Activated T-helper 17 cell treated with anti-CD3 and anti-CD28 coated beads, Interleukin-2, amount 50 U/mL, for 72 hours (primary cell): ENCODE measurements around the gene ST14. TPM values are rescaled to one million over a fixed set of nuclear protein-coding genes. Genes with fewer than 3 reads are reported as not detected.

ENCODE experiments used
- ATAC-seq: fragments of 150-1000 bp; cut with Tn5 transposase; replicated peaks from 2 replicates; pipeline ENCODE4 v1.10.0; 2021; ENCODE audit warnings: mild to moderate bottlenecking, moderate library complexity
- H3K27ac Mint-ChIP-seq: one replicate; pipeline ENCODE4 v1.8.0; 2022; ENCODE audit warnings: mixed read lengths
- H3K27me3 Mint-ChIP-seq: one replicate; pipeline ENCODE4 v1.8.0; 2022; ENCODE audit warnings: mixed read lengths
- H3K36me3 Mint-ChIP-seq: one replicate; pipeline ENCODE4 v1.8.0; 2022; ENCODE audit warnings: low read depth, mild to moderate bottlenecking, mixed read lengths
- H3K4me1 Mint-ChIP-seq: one replicate; pipeline ENCODE4 v1.8.0; 2022; ENCODE audit warnings: mixed read lengths
- H3K4me3 Mint-ChIP-seq: one replicate; pipeline ENCODE4 v1.8.0; 2022; ENCODE audit warnings: mild to moderate bottlenecking, mixed read lengths
- H3K9me3 Mint-ChIP-seq: one replicate; pipeline ENCODE4 v1.8.0; 2022; ENCODE audit warnings: mixed read lengths
- total RNA-seq, 2 donors: library from RNA; stranded (reverse); gene quantifications; one replicate each; pipeline ENCODE4 v1.2.3, GENCODE V29; 2022

ST14 gene
- total RNA-seq, 2 donors from 2014 or later: 0.09 TPM; not detected in 1

GRCh38 chr11:130145975-130146776 is 13.4 kb upstream of the ST14 start:
- ATAC-seq: peak; percentile 72
- H3K4me3 Mint-ChIP-seq: no peak overlapping the region
- no peaks in the 10 kb centered on the region for H3K27me3 Mint-ChIP-seq
- H3K9me3 Mint-ChIP-seq: no peaks in the 10 kb centered on the region
- H3K36me3 Mint-ChIP-seq: peaks cover 11% of the 10 kb centered on the region
- peak overlapping the region; percentile 11 for H3K27ac Mint-ChIP-seq
- peaks cover 14% of the 10 kb centered on the region for H3K4me1 Mint-ChIP-seq

GRCh38 chr11:130146796-130147195 is 12.8 kb upstream of the ST14 start:
- ATAC-seq: peak; percentile 51
- peaks cover 7% of the 10 kb centered on the region for H3K36me3 Mint-ChIP-seq
- H3K27me3 Mint-ChIP-seq: no peaks in the 10 kb centered on the region
- no peak overlapping the region for H3K4me3 Mint-ChIP-seq
- H3K4me1 Mint-ChIP-seq: peaks cover 14% of the 10 kb centered on the region
- H3K27ac Mint-ChIP-seq: peak overlapping the region; percentile 11
- H3K9me3 Mint-ChIP-seq: no peaks in the 10 kb centered on the region

DNA sequence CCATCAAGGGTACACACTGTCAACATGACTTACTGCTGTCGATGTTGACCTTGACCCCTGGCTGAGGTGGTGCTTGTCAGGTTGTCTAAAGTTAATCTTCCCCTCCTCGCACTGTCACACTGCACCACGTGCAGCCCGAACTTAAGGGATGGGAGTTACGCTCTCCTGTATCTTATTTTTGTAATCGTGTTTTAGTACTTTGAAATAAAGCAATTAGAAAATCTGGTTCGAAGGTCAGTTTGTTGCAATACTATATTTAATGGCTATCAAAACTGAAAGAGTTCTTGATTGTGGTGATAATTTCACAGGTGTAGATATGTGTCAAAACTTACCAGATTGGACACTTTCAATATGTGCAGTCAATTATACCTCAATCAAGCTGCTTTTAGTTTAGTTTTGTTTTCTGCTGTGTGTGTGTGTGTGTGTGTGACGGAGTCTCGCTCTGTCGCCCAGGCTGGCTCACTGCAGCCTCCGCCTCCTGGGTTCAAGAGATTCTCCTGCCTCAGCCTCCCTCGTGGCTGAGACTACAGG is 10.7 kb upstream of the ST14 start:
- ATAC-seq: no peak
- no peak overlapping the region for H3K27ac Mint-ChIP-seq
- no peaks in the 10 kb centered on the region for H3K9me3 Mint-ChIP-seq
- H3K4me3 Mint-ChIP-seq: no peak overlapping the region
- peaks cover 14% of the 10 kb centered on the region for H3K4me1 Mint-ChIP-seq
- no peaks in the 10 kb centered on the region for H3K36me3 Mint-ChIP-seq
- no peaks in the 10 kb centered on the region for H3K27me3 Mint-ChIP-seq

- Mint-ChIP-seq H3K9me3 (no peaks in the 10 kb centered on the region), H3K36me3 (no peaks in the 10 kb centered on the region)
- ATAC-seq: no peak
These were observed 8.8 kb upstream of the ST14 start for GRCh38 chr11:130150790-130151189.

DNA sequence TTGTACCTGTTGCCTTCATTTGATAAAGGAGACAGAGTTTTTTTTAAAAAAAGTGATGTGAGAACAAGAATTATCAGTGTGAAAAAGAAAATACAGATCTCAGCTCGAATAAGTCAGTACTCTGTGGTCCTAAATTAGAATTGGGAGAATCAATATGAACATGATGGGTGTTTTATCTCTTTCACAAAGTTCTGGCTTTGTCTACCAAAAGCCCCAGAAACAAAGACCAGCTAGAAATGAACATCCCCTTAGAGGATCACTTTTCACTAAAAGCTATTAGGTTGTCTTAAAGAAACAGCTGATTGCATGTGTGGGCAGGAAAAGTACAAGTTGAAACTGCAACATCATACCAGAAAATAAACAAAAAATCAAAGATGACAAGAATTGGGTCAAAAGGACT is 8.4 kb upstream of the ST14 start:
- Mint-ChIP-seq H3K4me3 (no peak overlapping the region), H3K27me3 (peaks cover 4% of the 10 kb centered on the region), H3K4me1 (peaks cover 14% of the 10 kb centered on the region), H3K36me3 (no peaks in the 10 kb centered on the region), H3K9me3 (no peaks in the 10 kb centered on the region), H3K27ac (no peak overlapping the region)
- no peak for ATAC-seq

More at GRCh38 chr11:130150790-130151189, 8.8 kb upstream of the ST14 start:
- Mint-ChIP-seq H3K27me3 (peaks cover 4% of the 10 kb centered on the region), H3K4me1 (peaks cover 14% of the 10 kb centered on the region), H3K4me3 (no peak overlapping the region), H3K27ac (no peak overlapping the region)

DNA sequence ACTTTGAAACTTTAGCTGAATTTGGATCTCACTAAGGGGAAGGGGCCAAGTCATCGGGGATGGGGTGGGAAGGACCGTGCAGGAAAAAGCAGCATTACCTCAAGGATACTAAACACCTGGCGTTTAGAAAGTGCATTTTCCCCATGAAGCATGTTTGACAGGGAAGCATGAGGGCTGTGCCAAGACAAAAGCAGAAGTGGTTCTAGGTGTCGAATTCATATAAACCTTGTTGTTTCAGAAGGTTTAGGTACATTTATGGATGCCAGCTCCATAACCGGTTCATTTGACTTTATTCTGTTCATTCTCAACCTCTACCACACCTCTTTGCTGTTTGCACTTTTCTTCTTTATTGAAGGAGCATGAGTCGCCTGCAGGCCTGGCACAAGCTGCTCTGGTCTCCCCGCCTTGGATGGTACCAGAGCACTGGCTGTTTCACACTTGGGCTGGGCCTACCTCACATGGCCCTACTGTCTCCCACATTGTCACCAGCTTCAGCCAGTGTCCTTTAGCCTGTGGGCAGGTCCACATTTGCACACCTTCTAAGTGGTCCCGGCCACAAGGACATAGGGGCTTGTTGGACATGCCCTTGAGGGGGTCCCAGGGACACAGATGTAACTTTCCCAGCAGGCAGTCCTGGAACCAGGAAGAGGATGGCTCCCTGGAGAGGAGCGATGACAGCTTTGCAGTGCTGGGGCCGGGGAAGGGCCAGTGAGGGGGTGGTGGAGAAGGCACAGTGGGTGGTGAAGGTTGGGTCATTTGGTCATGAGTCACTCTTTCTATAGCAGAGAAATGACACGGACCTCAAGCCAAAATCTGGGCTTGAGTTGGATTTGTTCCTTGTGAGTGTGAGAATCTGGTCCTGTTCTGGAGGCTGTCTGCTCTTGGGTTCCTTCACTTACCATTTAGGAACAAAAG is 3.2 kb upstream of the ST14 start:
- Mint-ChIP-seq H3K27ac (no peak overlapping the region), H3K27me3 (peaks cover 27% of the 10 kb centered on the region), H3K4me1 (peaks cover 8% of the 10 kb centered on the region), H3K36me3 (no peaks in the 10 kb centered on the region), H3K9me3 (no peaks in the 10 kb centered on the region), H3K4me3 (no peak overlapping the region)
- ATAC-seq: peak; percentile 45

- H3K27me3 Mint-ChIP-seq: peaks cover 34% of the 10 kb centered on the region
- no peaks in the 10 kb centered on the region for H3K36me3 Mint-ChIP-seq
- no peaks in the 10 kb centered on the region for H3K9me3 Mint-ChIP-seq
- peaks cover 12% of the 10 kb centered on the region for H3K4me1 Mint-ChIP-seq
- no peak for ATAC-seq
- H3K27ac Mint-ChIP-seq: no peak overlapping the region
- no peak overlapping the region for H3K4me3 Mint-ChIP-seq
These were observed 2.5 kb upstream of the ST14 start for GRCh38 chr11:130157101-130157500.

DNA sequence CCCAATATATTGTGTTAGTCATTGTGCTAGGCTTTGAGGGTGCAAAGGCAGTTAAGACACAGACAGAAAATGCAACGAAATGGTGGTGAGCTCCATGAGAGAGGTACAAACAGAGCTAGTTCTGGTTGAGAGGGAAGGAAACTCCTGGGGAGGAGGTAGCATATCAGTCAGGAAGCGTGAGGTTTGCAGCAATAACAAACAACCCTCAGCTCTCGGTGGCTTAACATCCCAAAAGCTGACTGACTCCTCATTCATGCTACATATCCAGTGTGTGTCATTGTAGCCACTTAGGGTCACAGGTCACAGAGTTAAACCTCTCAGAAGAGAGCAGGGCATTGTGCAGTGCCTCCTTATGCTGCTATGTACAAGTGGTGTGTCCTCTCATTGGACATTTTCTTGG is 1.7 kb upstream of the ST14 start:
- no peak for ATAC-seq
- no peak overlapping the region for H3K27ac Mint-ChIP-seq
- no peaks in the 10 kb centered on the region for H3K36me3 Mint-ChIP-seq
- H3K4me1 Mint-ChIP-seq: peaks cover 12% of the 10 kb centered on the region
- H3K4me3 Mint-ChIP-seq: peak overlapping the region; percentile 59
- H3K27me3 Mint-ChIP-seq: peaks cover 41% of the 10 kb centered on the region
- no peaks in the 10 kb centered on the region for H3K9me3 Mint-ChIP-seq

GRCh38 chr11:130159139-130159538 is 443 bp upstream of the ST14 start:
- Mint-ChIP-seq H3K9me3 (no peaks in the 10 kb centered on the region), H3K27me3 (peaks cover 43% of the 10 kb centered on the region), H3K27ac (no peak overlapping the region), H3K36me3 (no peaks in the 10 kb centered on the region), H3K4me3 (peak overlapping the region; percentile 59), H3K4me1 (peaks cover 12% of the 10 kb centered on the region)
- ATAC-seq: no peak

DNA sequence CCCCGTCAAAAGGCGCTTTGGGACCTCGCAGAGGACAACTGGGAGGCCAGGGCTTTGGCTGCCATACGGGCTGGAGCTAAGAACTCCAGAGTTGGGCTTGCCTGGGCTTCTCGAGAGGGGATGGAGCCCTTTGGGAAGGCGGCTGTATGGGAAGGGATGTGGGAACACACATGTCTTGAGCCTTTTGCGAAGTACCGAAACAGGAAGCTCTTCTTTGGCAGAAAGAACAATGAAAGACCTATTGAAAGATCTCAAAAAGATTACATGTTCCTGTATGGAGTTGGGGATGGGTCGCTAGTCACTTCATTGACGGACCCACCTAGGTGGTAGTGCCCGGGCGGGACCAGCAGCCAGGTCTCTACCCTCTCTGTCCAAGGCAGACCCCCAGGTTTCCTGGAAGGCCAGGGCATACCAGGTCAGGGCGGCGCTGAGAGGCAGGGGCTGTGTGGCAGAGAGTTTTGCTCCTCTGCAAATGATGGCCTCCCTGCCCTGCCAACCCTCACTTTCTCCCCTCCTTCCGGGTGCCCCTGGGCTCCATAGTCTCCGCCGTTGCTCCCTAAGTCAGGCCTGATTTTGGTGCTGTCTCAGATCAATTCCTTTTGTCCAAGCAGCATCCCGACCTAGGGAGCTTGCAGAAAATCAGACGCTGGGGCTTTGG is 1.0 kb downstream of the ST14 start:
- ATAC-seq: no peak
- H3K9me3 Mint-ChIP-seq: no peaks in the 10 kb centered on the region
- H3K27ac Mint-ChIP-seq: no peak overlapping the region
- H3K4me1 Mint-ChIP-seq: peaks cover 12% of the 10 kb centered on the region
- H3K27me3 Mint-ChIP-seq: peaks cover 39% of the 10 kb centered on the region
- peak overlapping the region; percentile 55 for H3K4me3 Mint-ChIP-seq
- H3K36me3 Mint-ChIP-seq: no peaks in the 10 kb centered on the region

DNA sequence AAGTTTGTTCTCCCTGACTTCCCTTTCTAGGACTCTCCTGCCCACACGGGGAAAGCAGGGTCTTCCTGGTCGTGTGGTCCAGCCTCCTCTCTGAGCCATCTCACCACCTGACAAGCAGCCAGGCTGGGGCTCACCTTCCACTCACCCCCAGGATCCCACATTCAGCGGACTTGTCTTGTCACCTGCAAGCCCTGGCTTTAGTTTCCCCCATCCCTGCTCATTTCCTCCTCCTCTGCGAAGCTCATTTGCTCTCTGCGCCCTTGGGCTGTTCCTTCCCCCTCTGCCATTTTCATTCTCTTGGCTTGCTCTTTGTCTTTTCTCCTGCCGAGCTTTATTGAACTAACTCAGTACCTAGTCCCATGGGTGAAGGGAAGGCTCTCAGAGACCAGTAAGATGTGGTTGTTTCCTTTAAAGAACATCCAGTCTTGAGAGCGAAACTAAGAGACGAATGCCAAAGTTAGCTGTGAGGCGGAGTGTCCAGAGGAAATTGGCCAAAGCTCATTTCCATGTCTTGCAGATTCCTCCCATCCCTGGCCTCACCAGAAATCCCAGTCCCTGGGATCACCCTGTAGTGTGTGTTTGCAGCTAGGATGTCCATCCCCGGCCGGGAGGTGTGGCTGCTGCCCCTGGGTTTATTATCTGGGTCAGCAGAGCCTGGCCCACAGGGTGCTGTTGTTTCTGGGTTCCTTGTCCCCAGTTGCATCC is 2.0 kb downstream of the ST14 start:
- Mint-ChIP-seq H3K4me1 (peaks cover 12% of the 10 kb centered on the region), H3K27me3 (peaks cover 45% of the 10 kb centered on the region), H3K27ac (no peak overlapping the region), H3K36me3 (no peaks in the 10 kb centered on the region), H3K9me3 (no peaks in the 10 kb centered on the region), H3K4me3 (no peak overlapping the region)
- no peak for ATAC-seq

GRCh38 chr11:130162733-130163132 is 3.2 kb downstream of the ST14 start:
- no peaks in the 10 kb centered on the region for H3K36me3 Mint-ChIP-seq
- H3K4me3 Mint-ChIP-seq: no peak overlapping the region
- no peak overlapping the region for H3K27ac Mint-ChIP-seq
- peaks cover 50% of the 10 kb centered on the region for H3K27me3 Mint-ChIP-seq
- H3K4me1 Mint-ChIP-seq: peaks cover 12% of the 10 kb centered on the region
- no peaks in the 10 kb centered on the region for H3K9me3 Mint-ChIP-seq
- peak; percentile 37 for ATAC-seq

- Mint-ChIP-seq H3K27ac (no peak overlapping the region), H3K4me1 (peaks cover 12% of the 10 kb centered on the region), H3K4me3 (no peak overlapping the region), H3K9me3 (no peaks in the 10 kb centered on the region), H3K27me3 (peaks cover 49% of the 10 kb centered on the region), H3K36me3 (no peaks in the 10 kb centered on the region)
- no peak for ATAC-seq
These were observed 4.0 kb downstream of the ST14 start for GRCh38 chr11:130163346-130164220.
